Cerebellar cortex (tissue), 1 donor: ENCODE results near the gene SLC13A3.
A peak's percentile ranks its signal among the peaks of the same experiment; 100 is the strongest.

ENCODE experiments used
- DNase-seq: peaks from one replicate; pipeline ENCODE4 v3.0.0-alpha.2; 2015; ENCODE audit warnings: low spot score

SLC13A3 gene

GRCh38 chr20:46530640-46531039 lies 120.6 kb downstream of the SLC13A3 start:
- no peak for DNase-seq

- no peak for DNase-seq
Measured at GRCh38 chr20:46523696-46524328, 127.4 kb downstream of the SLC13A3 start.

- no peak for DNase-seq
Measured at GRCh38 chr20:46523108-46523507, 128.2 kb downstream of the SLC13A3 start.

- DNase-seq: peak; percentile 76
Measured at GRCh38 chr20:46520976-46521579, 130.2 kb downstream of the SLC13A3 start.

GRCh38 chr20:46520540-46520939 lies 130.7 kb downstream of the SLC13A3 start:
- DNase-seq: no peak

GRCh38 chr20:46519471-46520068 lies 131.7 kb downstream of the SLC13A3 start:
- DNase-seq: no peak

- DNase-seq: peak; percentile 81
Measured at GRCh38 chr20:46512943-46513844, 138.1 kb downstream of the SLC13A3 start, which contains the start of gene ZNF334. ZNF334 (minus strand) TSS chr20:46513559; CDS start chr20:46512102, 1,457 bp downstream.

GRCh38 chr20:46509523-46509922 lies 141.7 kb downstream of the SLC13A3 start:
- DNase-seq: no peak
